HG03039 (cell line): Measurements from ENCODE around the gene CBX2.

Experiments
- ATAC-seq: cut with Tn5 transposase; IDR thresholded peaks from one replicate; pipeline ENCODE4 v1.9.1; 2021; ENCODE audit warnings: mild to moderate bottlenecking, moderate library complexity; ENCODE audit not compliant: unreplicated experiment

Gene CBX2

DNA sequence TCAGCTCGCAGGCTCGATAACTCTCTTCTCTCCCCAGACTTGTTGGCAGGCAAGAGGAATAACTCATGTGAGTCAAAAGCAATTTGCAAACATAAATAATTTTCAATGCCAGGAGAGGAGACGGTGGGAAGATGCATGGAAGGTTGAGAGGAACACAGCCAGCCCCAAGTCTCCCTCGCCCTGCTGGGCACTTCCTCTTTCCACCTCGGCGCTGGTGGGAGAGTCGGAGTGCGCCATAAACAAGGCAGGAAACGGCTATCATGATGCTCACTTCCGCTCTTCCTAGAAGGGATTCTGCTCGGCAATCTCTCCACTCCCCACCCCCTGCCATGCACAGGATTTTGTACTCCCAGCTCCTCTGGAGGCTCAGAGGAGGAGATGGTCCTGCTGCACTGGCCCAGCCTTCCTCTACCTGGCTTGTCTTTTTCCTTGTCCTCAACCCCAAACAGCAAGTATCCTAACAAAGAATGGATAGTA is 48.3 kb downstream of the CBX2 start:
- ATAC-seq, result no peak

DNA sequence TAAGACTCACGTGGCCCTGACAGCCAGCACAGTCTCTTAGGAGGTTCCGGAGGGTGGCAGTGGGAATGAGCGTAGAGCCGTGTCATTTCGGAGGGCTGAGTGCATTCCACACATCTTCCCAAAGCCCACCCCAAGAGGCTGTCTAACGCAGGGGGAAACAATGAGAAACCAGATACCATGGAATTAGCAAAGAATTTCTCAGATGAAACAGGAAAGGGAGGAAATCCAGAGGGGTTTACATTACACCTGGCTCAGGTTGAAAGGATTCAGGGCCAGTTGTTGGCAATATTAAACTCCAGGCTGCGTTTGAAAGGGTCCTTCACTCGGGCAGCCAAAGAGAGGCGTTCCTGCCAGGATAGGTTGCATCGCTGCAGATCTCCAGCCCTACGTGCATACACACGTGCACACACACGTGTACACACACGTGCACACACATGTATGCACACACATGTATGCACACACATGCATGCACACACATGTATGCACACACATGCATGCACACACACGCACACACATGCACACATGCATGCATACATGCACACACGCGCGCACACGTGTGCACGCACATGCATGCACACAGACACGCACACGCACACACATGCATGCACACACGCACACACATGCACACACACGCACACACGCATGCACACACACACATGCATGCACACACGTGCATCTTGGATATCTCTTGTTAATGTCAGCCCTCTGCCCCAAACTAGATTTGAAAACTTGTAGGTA is 49.1 kb downstream of the CBX2 start:
- no peak for ATAC-seq

DNA sequence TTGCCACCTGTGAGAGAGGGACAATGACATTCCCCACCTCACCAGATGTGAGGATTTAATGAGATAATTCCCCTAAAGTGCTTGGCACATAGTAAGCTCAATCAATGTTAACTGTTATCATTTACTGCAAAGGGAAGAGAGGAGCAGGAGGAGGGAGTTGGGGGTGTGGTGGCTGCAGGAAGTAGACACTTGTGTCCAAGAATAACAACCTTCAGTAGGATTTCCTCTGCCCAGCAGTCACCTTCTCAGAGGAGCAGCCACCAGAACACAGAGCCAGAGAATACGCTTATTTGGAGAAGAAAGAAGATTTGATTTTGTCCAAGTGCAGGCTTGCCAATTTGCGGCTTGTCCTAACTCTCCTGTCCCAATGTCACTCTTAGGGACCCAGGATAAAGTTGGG is 51.1 kb downstream of the CBX2 start:
- ATAC-seq, result no peak

DNA sequence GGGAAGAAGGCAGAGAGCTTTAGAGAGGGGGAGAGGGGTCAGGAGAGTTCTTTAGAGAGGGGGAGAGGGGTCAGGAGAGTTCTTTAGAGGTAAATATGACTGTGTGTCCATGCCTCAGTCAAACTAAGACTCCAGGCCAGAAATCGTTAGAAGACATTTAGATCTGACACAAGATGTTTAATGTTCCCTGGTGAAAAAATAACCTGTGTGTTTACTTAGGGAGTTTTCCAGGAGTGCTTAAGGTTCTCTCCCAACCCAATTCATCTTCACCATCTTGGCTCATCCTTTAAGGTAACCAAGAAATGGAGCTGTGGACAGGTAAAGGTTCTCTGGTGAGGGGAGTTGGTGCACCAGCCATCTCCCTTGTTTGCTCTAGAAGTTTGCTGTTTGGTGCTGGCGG is 51.5 kb downstream of the CBX2 start:
- ATAC-seq, result no peak

DNA sequence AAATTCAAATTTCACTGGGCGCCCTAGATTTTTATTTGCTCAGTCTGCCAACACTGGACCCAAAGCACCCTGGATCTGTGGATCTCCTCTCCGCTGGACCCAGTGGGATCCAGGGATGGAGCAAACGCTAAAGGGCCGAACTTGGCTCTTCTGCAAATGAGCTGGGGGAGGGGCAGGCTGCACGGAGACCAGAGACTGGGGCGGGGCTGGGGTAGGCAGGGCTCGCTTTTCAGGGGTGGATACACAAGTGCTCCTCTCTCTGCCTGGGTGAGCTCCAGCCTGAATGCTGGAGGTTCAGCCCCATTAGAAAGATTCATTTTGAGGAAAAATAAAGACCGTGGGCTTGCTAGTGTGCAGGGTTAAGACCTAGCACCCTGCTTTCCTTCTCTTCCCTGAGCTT is 52.4 kb downstream of the CBX2 start:
- no peak for ATAC-seq

DNA sequence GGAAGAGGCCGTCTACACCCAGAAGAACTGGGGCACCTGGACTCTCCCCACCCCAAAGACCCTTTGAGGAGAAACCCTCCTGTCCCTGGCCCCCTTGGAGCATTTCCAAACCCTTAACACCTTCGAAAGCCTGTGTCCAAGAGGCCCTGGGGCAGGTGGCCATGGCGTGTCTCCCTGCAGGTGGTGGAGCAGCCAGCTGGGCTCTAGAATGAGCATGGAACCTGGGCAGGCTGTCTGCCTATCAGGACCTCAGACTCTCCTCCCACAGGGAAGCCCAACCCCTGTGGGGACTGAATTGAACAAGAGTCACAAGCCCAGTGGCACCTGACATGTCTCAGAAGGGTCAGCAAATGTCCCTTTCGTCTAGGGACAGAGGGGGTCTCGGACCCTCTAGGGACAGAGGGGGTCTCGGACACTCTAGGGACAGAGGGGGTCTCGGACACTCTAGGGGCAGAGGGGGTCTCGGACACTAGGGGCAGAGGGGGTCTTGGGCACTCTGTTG is 52.9 kb downstream of the CBX2 start:
- ATAC-seq, result no peak

DNA sequence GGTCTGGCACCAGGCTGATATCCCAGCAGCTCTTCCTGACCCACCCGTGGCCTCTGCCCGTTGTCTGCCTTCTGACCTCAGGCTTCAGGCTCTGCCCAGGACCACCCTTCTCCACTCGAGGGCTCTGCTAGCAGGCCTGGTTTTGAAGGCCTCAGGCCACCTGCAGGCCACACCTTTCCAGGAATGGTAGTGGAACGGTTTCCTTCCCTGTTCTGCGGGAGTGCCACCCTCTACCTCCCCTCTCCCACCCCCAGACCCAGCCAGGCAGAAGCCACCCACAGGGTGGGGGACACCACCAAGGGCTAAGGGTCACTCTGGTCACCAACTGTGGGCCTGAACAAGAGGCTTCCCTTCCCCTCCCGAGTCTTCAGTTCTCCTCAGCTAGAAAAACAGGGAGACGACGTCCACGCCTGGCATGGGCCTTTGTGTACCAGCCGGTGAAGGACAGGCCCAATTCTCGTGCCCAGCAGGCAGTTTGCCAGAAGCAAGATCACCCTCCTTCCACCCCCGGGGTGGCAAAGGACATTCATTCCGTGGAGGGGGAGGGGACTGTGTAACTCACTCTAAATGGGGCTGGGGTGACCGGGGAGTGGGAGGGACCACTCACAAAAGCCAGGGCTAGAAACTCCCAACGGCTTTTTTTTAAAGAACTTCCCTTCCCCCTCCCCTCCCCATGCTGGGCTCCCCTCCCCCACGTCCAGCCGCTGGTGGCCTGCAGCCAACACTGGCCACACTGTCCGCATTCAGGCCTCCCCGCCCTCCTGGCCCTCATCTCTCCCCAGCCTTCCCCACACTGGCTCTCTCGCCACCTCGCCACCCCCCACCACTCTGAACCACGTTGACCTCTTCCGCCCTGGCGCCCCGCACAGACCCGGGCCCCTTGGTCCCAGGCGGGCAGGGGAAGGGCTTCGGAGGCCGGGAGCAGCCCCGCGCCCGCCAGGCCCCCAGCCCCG is 53.6 kb downstream of the CBX2 start:
- ATAC-seq, result no peak

DNA sequence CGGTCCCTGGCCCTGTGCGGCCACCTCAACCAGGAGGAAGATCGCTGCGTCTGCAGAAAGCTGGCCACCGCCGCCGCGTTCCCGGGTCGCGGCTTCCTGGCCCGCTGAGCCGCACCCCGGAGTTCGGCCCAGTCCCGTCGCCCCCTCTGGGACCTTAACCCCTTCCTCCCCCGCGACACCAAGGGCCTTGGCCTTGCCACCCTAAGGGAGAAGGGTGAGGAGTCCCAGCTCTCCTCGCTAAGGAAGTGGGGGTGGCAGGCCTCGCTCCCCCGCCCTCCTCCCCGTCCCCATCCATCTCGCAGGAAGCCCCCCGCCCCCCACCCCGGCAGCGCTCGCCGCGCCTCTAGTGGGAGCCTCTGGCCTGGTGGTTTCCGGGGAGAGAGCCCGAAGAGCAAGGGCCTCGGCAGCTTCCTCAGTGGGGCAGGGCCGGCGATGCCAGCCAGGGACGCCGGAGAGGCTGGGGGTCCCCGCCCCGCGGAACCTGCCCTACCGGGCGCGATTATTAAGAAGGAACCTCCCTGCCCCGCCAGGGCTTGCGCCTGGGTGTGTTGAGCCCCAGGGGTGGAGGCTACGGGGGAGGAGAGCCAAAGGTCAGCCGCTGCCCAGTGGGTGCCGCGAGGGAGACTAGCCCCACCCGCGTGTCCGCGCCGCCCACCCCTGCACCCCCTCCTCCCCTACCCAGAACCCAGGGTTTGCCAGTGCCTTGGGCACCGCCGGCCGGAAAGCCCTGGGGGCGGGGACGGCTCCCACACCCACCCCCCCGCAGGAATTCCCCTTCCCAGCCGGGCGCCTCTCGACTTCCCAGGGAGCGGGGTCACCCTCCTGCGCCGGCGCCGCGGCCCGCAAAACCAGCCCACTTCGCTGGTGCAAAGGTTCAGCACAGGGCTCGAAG is 54.5 kb downstream of the CBX2 start:
- no peak for ATAC-seq

DNA sequence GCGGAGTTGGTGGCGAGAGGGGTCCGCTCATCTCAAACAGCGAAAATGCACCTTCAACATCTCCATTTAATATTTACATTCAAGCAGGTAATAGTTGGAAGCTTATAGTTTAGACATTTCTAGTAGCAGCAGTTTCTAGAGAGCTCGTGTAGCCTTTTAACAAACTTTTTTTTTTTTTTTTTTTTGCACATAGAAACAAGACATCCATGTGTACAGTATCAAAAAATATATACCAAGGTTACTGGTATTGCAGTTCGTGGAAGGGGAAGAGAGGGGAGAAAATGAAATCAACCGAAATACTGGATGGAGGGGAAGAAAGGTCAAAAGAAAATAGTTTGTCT is 55.1 kb downstream of the CBX2 start:
- no peak for ATAC-seq

DNA sequence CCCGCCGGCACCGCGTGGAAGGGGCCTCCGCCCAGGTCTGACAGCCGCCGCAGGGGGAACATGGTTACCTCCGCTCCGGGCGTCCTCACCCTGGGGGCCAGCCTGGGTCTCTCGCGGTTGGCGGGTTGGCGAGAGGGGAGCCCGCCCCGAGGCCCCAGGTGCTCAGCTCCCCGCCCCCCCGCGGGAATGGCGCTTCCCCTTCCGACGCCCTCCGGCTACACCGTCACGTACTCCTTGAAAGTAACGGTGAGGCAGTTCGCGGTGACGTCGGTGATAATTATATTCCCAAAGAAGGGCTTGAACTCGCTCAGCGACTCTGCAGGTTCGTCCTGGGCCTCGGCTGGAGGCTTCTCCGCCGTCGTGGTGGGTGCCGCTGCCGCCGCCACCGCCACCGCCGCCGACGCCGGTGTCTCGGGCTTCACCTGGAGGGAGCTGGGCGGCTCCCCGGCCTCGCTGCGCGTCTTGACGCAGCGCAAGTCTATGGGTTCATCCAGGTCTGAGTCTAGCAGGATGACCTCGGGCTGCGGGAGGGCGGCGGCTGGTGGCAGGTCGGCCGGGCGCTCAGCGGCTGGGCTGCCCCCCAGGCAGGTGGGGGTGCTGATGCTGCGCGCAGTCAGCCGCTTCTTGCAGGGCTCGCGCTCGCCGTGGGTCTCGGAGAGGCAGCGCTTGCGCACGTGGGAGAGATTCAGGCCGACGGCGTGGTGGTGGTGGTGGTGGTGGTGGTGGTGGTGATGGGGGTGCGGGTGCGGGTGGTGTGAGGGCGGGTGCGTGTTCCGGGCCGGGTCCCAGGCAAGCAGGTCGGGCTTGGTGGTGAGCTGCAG is 56.0 kb downstream of the CBX2 start:
- ATAC-seq, result no peak

DNA sequence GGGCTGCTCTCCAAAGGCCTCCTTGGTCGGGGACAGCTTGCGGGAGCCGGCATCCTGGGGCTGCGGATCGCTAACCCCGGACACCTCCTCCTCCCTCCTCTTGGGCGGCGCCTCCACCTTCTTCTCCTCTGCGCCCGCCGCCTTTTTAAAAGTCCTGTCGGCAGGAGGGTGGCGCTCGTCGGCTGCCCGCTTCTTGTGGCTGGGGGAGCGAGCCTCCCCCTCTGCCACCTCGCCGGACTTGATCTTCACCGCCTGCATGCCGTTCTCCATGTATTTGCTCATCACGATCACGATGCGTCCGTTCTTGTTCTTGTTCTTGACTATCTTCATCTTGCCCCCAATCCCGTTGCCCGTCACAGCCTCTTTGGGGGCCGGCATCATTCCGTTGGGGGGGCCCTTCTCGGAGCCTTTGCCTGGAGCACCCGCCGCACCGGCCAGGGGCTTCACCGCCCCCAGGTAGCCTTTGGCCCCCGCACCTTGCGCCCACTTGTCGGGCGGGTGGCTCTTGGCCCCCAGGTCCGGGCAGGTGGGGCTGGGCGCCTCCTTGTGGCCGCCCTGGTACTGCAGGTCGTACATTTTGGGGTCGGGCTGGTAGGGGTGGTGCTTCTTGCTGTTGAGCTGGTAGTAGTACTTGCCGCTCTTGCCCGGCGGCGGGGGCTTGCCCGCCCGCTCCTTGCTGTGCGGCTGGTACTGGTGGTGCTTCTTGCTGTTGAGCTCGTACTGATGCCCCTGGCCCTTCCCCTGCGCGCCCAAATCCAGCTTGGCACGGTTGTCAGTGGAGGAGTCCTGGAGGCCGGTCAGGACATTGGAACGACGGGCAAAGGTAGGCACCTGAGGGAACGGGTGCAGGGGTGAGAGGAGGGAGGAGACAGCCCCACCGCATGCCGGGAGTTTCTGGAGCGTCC is 56.9 kb downstream of the CBX2 start:
- no peak for ATAC-seq

DNA sequence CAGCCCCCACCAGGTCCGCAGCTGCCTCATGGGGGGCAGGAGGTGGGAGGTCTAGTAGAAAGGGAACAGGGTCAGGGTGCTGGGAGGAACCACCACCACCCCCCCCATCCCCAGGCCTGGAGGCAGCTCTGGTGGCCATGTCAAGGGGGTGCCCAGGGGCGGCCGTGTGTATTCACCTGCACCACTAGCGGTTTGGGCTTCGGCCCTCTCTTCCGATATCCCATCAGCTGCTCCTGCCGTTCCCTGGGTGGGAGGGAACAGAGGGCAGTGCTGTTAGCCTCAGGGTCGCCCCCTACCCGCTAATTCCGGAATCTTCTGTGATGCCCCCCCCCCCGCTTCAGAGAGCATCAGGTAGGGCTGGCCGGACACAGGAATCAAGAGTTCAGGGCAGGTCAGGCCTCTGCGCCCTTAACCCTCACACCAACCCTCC is 57.5 kb downstream of the CBX2 start:
- no peak for ATAC-seq

DNA sequence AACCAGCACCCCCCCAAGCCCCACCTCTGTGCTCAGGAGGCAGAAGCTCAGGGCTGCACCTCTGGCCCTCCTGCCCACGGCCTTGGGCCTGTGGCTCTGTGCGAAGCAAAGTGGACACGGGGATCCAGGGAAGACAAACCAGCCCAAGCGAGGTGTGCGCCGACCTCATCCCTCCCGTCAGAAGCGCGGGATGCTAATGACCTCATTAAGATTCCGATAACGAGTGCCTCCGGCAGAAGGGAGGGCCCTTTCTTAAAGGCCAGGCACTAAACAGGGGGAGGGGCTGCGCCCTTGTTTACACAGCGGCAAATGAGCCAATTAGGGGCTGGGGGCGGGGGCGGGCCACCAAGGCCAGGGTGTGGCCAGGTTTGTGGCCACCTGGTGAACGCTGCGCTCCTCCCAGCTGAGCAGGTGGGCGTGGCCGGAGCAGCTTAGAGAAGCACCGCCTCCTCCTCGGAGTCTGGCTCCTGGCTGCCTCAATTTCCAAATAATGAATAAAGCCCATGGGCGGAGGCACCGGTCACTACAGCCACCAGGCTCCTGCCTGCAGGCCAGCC is 58.1 kb downstream of the CBX2 start:
- ATAC-seq, result no peak

DNA sequence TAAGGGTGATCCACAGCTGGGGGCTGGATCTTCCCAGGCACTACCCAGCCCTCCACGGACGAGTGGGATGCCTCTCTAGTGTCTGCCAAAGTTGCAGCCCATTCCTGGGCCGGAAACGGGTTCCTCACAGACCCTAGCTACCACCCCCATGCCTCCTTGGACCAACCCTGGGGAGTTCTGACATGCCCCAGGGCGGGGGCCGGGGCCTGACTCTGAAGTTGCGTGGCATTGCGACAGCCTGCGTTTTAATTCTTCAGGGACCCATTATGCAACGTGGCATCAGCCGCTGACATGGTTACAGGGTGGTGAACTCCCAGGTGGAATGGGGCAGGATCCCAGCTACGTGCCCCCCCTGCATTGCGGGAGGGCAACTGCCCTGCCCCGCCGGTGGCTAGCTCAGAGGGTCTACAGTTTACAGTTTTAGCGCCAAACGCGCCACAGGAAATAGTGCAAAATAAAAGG is 58.6 kb downstream of the CBX2 start:
- no peak for ATAC-seq

DNA sequence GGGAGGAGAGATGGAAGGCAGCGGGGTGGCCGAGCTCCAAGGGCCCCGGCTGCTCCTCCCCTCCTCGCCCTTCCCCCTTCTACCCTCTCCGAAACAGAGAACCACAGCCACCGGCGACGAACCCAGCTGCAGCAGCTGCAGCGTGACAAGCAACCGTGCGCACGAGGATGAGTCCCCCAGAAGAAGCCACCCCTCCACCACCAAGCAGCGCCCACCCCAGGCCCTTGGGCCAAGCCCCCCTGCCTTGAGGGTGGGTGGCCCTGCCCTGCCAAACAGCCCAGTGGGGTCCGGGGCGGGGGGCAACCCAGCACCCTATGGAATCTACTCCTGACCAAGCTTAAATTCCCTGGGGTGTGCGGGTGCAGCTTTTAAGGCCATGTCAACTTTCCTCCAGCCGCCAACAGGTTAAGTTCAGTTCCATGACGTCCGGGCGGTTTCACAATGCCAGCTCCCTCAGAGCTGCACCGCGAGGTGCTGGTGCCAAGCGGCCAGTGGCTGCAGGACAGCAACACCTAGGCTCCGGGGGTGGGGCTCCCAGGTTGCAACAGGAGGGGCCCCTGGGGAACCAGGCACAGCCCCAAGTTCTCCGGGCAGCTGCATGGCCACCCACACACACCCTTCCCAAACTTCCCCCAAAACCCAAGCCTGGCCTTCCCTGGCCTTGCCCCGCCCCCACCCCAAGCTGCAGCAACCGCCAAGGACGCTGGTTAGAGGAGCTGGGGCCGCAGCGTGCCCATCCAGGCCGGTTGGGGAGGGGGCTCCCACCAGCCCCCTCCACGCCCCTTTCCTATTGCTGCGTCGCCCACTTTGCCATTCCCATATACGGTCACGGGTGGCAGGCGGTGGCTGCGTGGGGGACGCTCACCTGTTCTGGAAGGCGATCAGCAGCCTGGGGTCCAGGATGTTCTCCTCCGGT is 59.3 kb downstream of the CBX2 start:
- no peak for ATAC-seq
